GM12872 (cell line): ENCODE data around the gene TMEM238L.

Experiments
- TF ChIP-seq, protein P1 (sequence below): IDR thresholded peaks from 3 replicates; pipeline ENCODE4 v1.5.1; 2011; ENCODE audit warnings: low read depth, mild to moderate bottlenecking, low read length, moderate library complexity; ENCODE audit not compliant: insufficient read depth

Gene TMEM238L

DNA sequence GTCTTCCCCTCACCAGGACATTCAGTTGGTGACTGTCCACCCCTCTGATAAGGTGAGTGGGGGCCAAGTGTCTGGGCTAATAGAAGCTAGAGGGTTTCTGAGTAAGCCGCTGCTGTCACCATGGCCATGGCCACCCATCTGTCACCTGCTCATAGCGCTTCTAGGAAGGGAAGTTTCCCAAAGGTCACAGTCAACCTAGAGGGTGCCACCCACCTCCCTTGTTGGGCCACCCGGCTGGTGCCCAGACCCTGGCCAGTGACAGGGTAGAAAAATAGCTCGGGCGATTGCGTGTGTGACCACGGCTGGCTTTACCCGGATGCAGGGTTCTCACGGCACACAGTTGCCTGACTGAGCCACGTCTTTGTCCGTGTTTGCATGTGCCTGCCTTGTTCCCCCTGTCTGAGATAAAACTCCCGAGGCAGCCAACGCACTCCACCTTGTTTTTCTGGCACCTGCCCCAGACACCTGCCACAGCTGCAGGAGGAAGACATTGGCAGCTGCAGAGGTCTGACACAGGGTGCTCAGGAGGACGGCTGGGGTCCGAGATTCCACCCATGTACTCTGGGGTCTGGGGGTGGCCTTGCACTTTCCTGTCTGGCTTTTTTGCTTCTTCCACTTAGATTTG lies 33.2 kb upstream of the TMEM238L start:
- TF ChIP-seq, protein P1, sequence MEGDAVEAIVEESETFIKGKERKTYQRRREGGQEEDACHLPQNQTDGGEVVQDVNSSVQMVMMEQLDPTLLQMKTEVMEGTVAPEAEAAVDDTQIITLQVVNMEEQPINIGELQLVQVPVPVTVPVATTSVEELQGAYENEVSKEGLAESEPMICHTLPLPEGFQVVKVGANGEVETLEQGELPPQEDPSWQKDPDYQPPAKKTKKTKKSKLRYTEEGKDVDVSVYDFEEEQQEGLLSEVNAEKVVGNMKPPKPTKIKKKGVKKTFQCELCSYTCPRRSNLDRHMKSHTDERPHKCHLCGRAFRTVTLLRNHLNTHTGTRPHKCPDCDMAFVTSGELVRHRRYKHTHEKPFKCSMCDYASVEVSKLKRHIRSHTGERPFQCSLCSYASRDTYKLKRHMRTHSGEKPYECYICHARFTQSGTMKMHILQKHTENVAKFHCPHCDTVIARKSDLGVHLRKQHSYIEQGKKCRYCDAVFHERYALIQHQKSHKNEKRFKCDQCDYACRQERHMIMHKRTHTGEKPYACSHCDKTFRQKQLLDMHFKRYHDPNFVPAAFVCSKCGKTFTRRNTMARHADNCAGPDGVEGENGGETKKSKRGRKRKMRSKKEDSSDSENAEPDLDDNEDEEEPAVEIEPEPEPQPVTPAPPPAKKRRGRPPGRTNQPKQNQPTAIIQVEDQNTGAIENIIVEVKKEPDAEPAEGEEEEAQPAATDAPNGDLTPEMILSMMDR = no peak

DNA sequence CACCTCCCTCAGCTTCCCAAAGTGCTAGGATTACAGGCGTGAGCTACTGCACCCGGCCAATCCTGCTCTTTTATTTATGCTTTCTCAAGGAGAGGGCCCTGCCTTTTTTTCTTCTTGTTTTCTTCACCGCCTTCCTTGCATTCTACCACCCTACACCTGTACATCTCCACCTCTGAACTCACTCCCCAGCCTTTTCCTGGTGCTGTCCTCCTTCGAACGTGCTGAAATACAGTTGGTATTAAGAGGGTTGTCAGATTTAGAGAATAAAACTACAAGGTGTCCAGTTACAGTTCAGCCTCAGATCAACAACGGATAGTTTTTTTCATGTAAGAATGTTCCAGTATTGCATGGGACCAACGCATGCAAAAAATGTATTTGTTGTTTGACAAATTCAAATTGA lies 32.2 kb upstream of the TMEM238L start:
- TF ChIP-seq, protein P1 = no peak

- TF ChIP-seq, protein P1 = no peak
These were observed 27.8 kb upstream of the TMEM238L start for GRCh38 chr17:10831696-10832095.

DNA sequence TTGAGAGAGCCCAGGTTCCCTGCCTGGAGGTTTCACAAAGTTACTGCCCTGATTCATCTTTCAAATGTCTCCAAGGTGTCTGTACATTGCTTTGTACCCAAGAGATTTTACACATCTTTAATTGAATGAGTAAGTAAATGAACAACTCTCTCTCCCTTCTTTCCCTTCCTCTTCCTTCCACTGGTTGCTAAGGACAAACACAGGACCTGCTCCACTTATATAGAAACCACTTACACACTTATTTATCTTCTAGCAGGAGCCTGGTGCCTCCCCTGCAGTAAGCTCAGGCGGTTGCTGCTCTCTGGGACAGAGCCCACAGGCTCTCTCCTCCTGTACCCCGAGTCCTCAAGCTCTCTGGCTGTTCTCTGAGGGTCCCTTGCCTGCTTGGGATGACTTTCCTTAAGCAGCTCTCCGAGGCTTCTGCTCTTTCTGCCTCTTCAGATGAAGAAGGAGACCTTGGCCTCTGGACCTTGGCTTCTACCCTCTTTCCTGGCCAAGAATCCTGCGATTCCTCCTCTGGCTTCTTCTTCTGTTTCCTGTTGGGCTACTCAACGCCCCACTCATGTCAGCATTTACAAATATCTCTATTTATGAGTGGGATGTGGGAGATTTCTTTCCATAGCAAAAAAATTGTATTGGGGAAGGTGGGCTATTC lies 24.1 kb upstream of the TMEM238L start:
- TF ChIP-seq, protein P1 = no peak

DNA sequence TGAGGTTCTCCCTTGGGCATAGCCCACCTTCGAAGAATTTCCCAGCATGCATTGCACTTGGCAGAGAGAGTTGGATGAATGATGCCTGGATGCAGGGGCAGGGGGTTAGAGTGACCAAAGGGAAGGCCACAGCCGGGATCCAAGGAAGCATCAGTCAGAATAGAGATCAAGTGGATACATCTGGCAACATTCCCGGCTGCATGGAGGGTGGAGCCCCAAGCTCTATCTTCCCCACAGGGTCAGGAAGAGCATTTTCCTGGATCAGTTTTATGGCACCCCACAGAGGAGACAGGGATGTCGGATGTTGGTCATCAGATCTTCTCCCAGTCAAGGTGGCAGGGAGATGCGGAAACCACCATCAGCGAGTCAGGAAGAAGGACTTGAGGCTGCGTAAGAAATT lies 21.0 kb upstream of the TMEM238L start:
- TF ChIP-seq, protein P1 = no peak

GRCh38 chr17:10821770-10822169 lies 17.9 kb upstream of the TMEM238L start:
- TF ChIP-seq, protein P1 = no peak

DNA sequence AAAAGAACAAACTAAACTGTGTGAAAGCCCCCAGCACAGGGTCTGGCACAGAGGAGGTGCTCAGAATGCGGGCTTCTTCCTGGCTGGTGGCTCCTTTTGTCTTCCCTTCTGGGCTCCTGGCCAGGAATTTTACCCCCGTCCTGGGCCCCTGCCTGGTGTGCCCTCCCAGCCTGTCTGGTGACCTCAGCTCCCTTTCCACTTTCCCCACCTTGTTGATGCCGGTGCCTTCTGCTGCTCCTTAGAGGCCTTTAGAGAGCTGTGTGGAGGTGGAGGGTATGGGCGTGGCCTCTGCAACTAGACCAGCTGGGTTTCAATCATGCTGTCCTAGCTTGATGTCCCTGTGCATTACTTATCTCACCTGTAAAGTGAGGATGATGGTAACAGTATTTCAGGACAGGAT lies 17.2 kb upstream of the TMEM238L start:
- TF ChIP-seq, protein P1 = no peak
